Prostate gland (tissue), 2 donors: ENCODE results near the gene KRTAP2-4. TPM values are rescaled to one million over a fixed set of nuclear protein-coding genes. Genes with fewer than 3 reads are reported as not detected.

Experiments used
- total RNA-seq, 2 donors: library from RNA; depleted of rRNA; stranded (reverse); fragments of >200 nt; gene quantifications; one replicate each; pipeline ENCODE4 v1.1.0, GENCODE V29; 2016

Gene KRTAP2-4
- total RNA-seq, 2 donors from 2014 or later, result not detected

Other genes starting within 250 kb of the KRTAP2-4 start
- gene KRT10, start 243.3 kb downstream of the KRTAP2-4 start, total RNA-seq, result 10 to 100 TPM in 1 of 2 donors, 1 to 10 TPM in 1; 5.8 to 23.6 TPM
- gene KRT12, start 198.7 kb downstream of the KRTAP2-4 start, total RNA-seq, result not detected
- gene KRT20, start 180.6 kb downstream of the KRTAP2-4 start, total RNA-seq, result not detected
- 10 to 100 TPM; 19.6 to 38.9 TPM for gene KRT23, start 128.2 kb downstream of the KRTAP2-4 start, total RNA-seq
- gene KRT39, start 98.9 kb downstream of the KRTAP2-4 start, total RNA-seq, result not detected
- under 1 TPM in 1 of 2 donors, not detected in 1; 0.74 TPM for gene KRT40, start 81.6 kb downstream of the KRTAP2-4 start, total RNA-seq
- not detected for gene KRTAP3-3, start 71.7 kb downstream of the KRTAP2-4 start, total RNA-seq
- gene KRTAP3-2, start 66.0 kb downstream of the KRTAP2-4 start, total RNA-seq, result not detected
- not detected for gene KRTAP3-1, start 56.8 kb downstream of the KRTAP2-4 start, total RNA-seq
- gene KRTAP1-5, start 38.7 kb downstream of the KRTAP2-4 start, total RNA-seq, result under 1 TPM in 1 of 2 donors, not detected in 1; 0.51 TPM
- not detected for gene KRTAP1-4, start 35.7 kb downstream of the KRTAP2-4 start, total RNA-seq
- not detected for gene KRTAP1-3, start 31.0 kb downstream of the KRTAP2-4 start, total RNA-seq
- gene KRTAP1-1, start 24.4 kb downstream of the KRTAP2-4 start, total RNA-seq, result 1 to 10 TPM in 1 of 2 donors, not detected in 1; 1.4 TPM
- gene KRTAP2-1, start 18.6 kb downstream of the KRTAP2-4 start, total RNA-seq, result not detected
- not detected for gene KRTAP2-2, start 10.6 kb downstream of the KRTAP2-4 start, total RNA-seq
- gene KRTAP2-3, start 5.8 kb downstream of the KRTAP2-4 start, total RNA-seq, result not detected
- not detected for gene KRTAP4-7, start 18.3 kb upstream of the KRTAP2-4 start, total RNA-seq
- not detected for gene KRTAP4-8, start 32.3 kb upstream of the KRTAP2-4 start, total RNA-seq
- not detected for gene KRTAP4-16, start 36.3 kb upstream of the KRTAP2-4 start, total RNA-seq
- gene KRTAP4-9, start 39.5 kb upstream of the KRTAP2-4 start, total RNA-seq, result not detected
- gene KRTAP4-11, start 52.5 kb upstream of the KRTAP2-4 start, total RNA-seq, result not detected
- gene KRTAP4-12, start 58.3 kb upstream of the KRTAP2-4 start, total RNA-seq, result not detected
- not detected for gene KRTAP4-6, start 74.7 kb upstream of the KRTAP2-4 start, total RNA-seq
- gene KRTAP4-5, start 83.9 kb upstream of the KRTAP2-4 start, total RNA-seq, result not detected
- gene KRTAP4-4, start 94.9 kb upstream of the KRTAP2-4 start, total RNA-seq, result not detected
- gene KRTAP4-3, start 102.3 kb upstream of the KRTAP2-4 start, total RNA-seq, result not detected
- not detected for gene KRTAP4-2, start 112.3 kb upstream of the KRTAP2-4 start, total RNA-seq
- not detected for gene KRTAP4-1, start 119.0 kb upstream of the KRTAP2-4 start, total RNA-seq
- not detected for gene KRTAP9-1, start 124.0 kb upstream of the KRTAP2-4 start, total RNA-seq
- not detected for gene KRTAP9-2, start 160.8 kb upstream of the KRTAP2-4 start, total RNA-seq
- not detected for gene KRTAP9-3, start 166.6 kb upstream of the KRTAP2-4 start, total RNA-seq
- gene KRTAP9-8, start 172.1 kb upstream of the KRTAP2-4 start, total RNA-seq, result not detected
- gene KRTAP9-4, start 183.8 kb upstream of the KRTAP2-4 start, total RNA-seq, result not detected
- gene KRTAP9-9, start 189.5 kb upstream of the KRTAP2-4 start, total RNA-seq, result not detected
- not detected for gene KRTAP9-6, start 199.5 kb upstream of the KRTAP2-4 start, total RNA-seq
- not detected for gene KRTAP9-7, start 209.8 kb upstream of the KRTAP2-4 start, total RNA-seq
- not detected for gene KRTAP29-1, start 237.0 kb upstream of the KRTAP2-4 start, total RNA-seq
- not detected for gene KRTAP16-1, start 243.4 kb upstream of the KRTAP2-4 start, total RNA-seq
- not detected for gene KRTAP17-1, start 249.8 kb upstream of the KRTAP2-4 start, total RNA-seq